GM12878 (cell line): ENCODE results near the gene CLEC2A. TPM values are rescaled to one million over a fixed set of nuclear protein-coding genes. Genes with fewer than 3 reads are reported as not detected.

Experiments
- ATAC-seq: fragments of 200-7000 bp; cut with Tn5 transposase; 3 replicates; pipeline ENCODE4 v1.9.1; 2020; ENCODE audit warnings: mild to moderate bottlenecking, moderate library complexity
- BruUV-seq: library from RNA; stranded (reverse); fragments of 400-500 nt; replicated peaks from 2 replicates; lab custom pipeline; 2021; lab: Mats Ljungman, UMichigan
- CTCF ChIA-PET: fragments of 300-600 bp; sonication (Branson Sonifier 250); formaldehyde crosslinking; extraction: SDS; loops from one replicate; lab custom pipeline; 2021; ENCODE audit warnings: inconsistent platforms; lab: Yijun Ruan, JAX
- POLR2A ChIA-PET: fragments of 350-600 bp; formaldehyde crosslinking; extraction: SDS; loops from one replicate; lab custom pipeline; 2021; ENCODE audit warnings: inconsistent platforms; lab: Charles Lee
- RAD21 ChIA-PET: fragments of 300-600 bp; sonication (Branson Sonifier 250); formaldehyde crosslinking; loops from one replicate; lab custom pipeline; 2023; ENCODE audit warnings: antibody characterized with exemption; ENCODE audit not compliant: unreplicated experiment; lab: Charles Lee
- SMC1A ChIA-PET: fragments of 300-600 bp; sonication (Branson Sonifier 250); formaldehyde crosslinking; loops from one replicate; lab custom pipeline; 2023; ENCODE audit not compliant: unreplicated experiment, uncharacterized antibody; lab: Charles Lee
- DNase-seq: peaks from one replicate; pipeline ENCODE4 v3.0.0-alpha.2; 2011; ENCODE audit warnings: low read depth, low spot score
- FAIRE-seq: peaks from 3 replicates; lab custom pipeline; 2011; peaks lifted over from hg19 to GRCh38; lab: Jason Lieb, UNC
- H2AFZ ChIP-seq: 2 replicates; pipeline ENCODE4 v1.6.0; 2011; ENCODE audit warnings: low read depth, low read length, control low read depth; ENCODE audit not compliant: control insufficient read depth
- H3K27ac ChIP-seq: 2 replicates; pipeline ENCODE4 v1.5.1; 2011; ENCODE audit warnings: control low read depth; ENCODE audit not compliant: control insufficient read depth, insufficient read depth
- H3K27me3 ChIP-seq, 2 experiments: replicated peaks in 1 of 2; 2 replicates each; pipeline versions ENCODE4 v1.6.0 to v1.6.1; 2011; ENCODE audit warnings: low read length in 1 of 2; ENCODE audit not compliant: control insufficient read depth in 2 of 2, insufficient read depth in 2 of 2
- H3K36me3 ChIP-seq, 2 experiments: 2 replicates each; pipeline ENCODE4 v1.5.1; 2011; ENCODE audit warnings: low read length in 1 of 2; ENCODE audit not compliant: control insufficient read depth in 2 of 2, insufficient read depth in 2 of 2
- H3K4me1 ChIP-seq: 2 replicates; pipeline ENCODE4 v1.6.1; 2011; ENCODE audit warnings: mild to moderate bottlenecking, low read length, moderate library complexity, mixed read lengths; ENCODE audit not compliant: control insufficient read depth, insufficient read depth
- H3K4me2 ChIP-seq: 2 replicates; pipeline ENCODE4 v1.6.0; 2011; ENCODE audit warnings: control low read depth; ENCODE audit not compliant: control insufficient read depth, insufficient read depth
- H3K4me3 ChIP-seq: fragments of 200-600 bp; sonication (generic); 2 replicates; pipeline ENCODE4 v1.5.1; 2016
- H3K79me2 ChIP-seq: 2 replicates; pipeline ENCODE4 v1.6.0; 2011; ENCODE audit warnings: low read length; ENCODE audit not compliant: control insufficient read depth, insufficient read depth
- H3K9ac ChIP-seq: 2 replicates; pipeline ENCODE4 v1.8.0; 2011; ENCODE audit warnings: low read length, control low read depth, mixed read lengths; ENCODE audit not compliant: control insufficient read depth, insufficient read depth
- H3K9me3 ChIP-seq: replicated peaks from 3 replicates; pipeline ENCODE4 v1.5.1; 2011; ENCODE audit warnings: mild to moderate bottlenecking, low read length; ENCODE audit not compliant: control insufficient read depth, insufficient read depth
- H4K20me1 ChIP-seq: 2 replicates; pipeline ENCODE4 v1.6.0; 2011; ENCODE audit not compliant: control insufficient read depth, insufficient read depth
- ETV6 ChIP-seq, 2 experiments: fragments of 450-650 bp in 1 of 2; IDR thresholded peaks in 1 of 2; conservative IDR thresholded peaks in 1 of 2; 2 replicates each; pipeline ENCODE4 v1.6.1; 2014; ENCODE audit warnings: antibody characterized with exemption in 1 of 2, borderline replicate concordance in 1 of 2, low read depth in 1 of 2, mild to moderate bottlenecking in 1 of 2, moderate library complexity in 1 of 2
- FOS ChIP-seq: IDR thresholded peaks from 3 replicates; pipeline ENCODE4 v1.6.1; 2011; ENCODE audit warnings: borderline replicate concordance; ENCODE audit not compliant: insufficient read length; ENCODE audit errors: extremely low read depth
- FOXK2 ChIP-seq: fragments of 450-650 bp; IDR thresholded peaks from 2 replicates; pipeline ENCODE4 v1.6.1; 2017; ENCODE audit warnings: mild to moderate bottlenecking, moderate library complexity
- GATAD2B ChIP-seq: fragments of 450-650 bp; conservative IDR thresholded peaks from 2 replicates; pipeline ENCODE4 v1.6.1; 2017; ENCODE audit warnings: low read depth, mild to moderate bottlenecking, moderate library complexity
- HDAC2 ChIP-seq: fragments of 200-600 bp; sonication (generic); IDR thresholded peaks from 2 replicates; pipeline ENCODE4 v1.6.1; 2017
- JUNB ChIP-seq: IDR thresholded peaks from 2 replicates; pipeline ENCODE4 v1.6.1; 2016; ENCODE audit warnings: antibody characterized with exemption, mild to moderate bottlenecking
- JUND ChIP-seq: IDR thresholded peaks from 2 replicates; pipeline ENCODE4 v1.6.1; 2012; ENCODE audit warnings: low read depth, mild to moderate bottlenecking, low read length, improper control_type of control experiment, moderate library complexity
- LARP7 ChIP-seq: fragments of 450-650 bp; IDR thresholded peaks from 2 replicates; pipeline ENCODE4 v1.6.1; 2017; ENCODE audit warnings: mild to moderate bottlenecking
- NFYB ChIP-seq: IDR thresholded peaks from 2 replicates; pipeline ENCODE4 v1.6.1; 2011; ENCODE audit warnings: low read depth, mild to moderate bottlenecking, low read length, improper control_type of control experiment, moderate library complexity; ENCODE audit not compliant: insufficient read depth
- NR2C1 ChIP-seq: fragments of 450-650 bp; IDR thresholded peaks from 2 replicates; pipeline ENCODE4 v1.6.1; 2017; ENCODE audit warnings: antibody characterized with exemption, mild to moderate bottlenecking, moderate library complexity
- NR2C2 ChIP-seq: IDR thresholded peaks from 2 replicates; pipeline ENCODE4 v1.6.1; 2011; ENCODE audit warnings: borderline replicate concordance, low read depth; ENCODE audit not compliant: control insufficient read depth, insufficient read length
- RELB ChIP-seq: fragments of 450-650 bp; IDR thresholded peaks from 2 replicates; pipeline ENCODE4 v1.6.1; 2017; ENCODE audit warnings: low read depth, mild to moderate bottlenecking, moderate library complexity
- RFX5 ChIP-seq: IDR thresholded peaks from 2 replicates; pipeline ENCODE4 v1.6.1; 2011; ENCODE audit warnings: low read depth, low read length, improper control_type of control experiment
- SREBF1 ChIP-seq: IDR thresholded peaks from 2 replicates; pipeline ENCODE4 v1.6.1; 2012; ENCODE audit warnings: mild to moderate bottlenecking, low read length
- ZBED1 ChIP-seq: IDR thresholded peaks from 2 replicates; pipeline ENCODE4 v1.6.1; 2016; ENCODE audit warnings: borderline replicate concordance
- ZNF217 ChIP-seq: fragments of 450-650 bp; IDR thresholded peaks from 2 replicates; pipeline ENCODE4 v1.6.1; 2017; ENCODE audit warnings: antibody characterized with exemption, mild to moderate bottlenecking
- ZNF622 ChIP-seq: fragments of 450-650 bp; IDR thresholded peaks from 2 replicates; pipeline ENCODE4 v1.6.1; 2017; ENCODE audit warnings: mild to moderate bottlenecking, inconsistent platforms
- WGBS: methylation state at CpG from one replicate; pipeline ENCODE4 v1.1.6; 2016; ENCODE audit warnings: low lambda C conversion rate; ENCODE audit not compliant: insufficient replicate concordance, insufficient coverage; ENCODE audit errors: missing lambda C conversion rate; 5-methylcytosine and 5-hydroxymethylcytosine counted together
- in situ Hi-C: fragments of 300-500 bp; cut with MboI; formaldehyde crosslinking; loops from 9 replicates; pipeline ENCODE4 v1.14.3; 2018; ENCODE audit warnings: mixed read lengths
- intact Hi-C: fragments of 100-400 bp; cut with micrococcal nuclease; formaldehyde crosslinking; loops from one replicate; pipeline ENCODE4 v1.14.2; 2022; ENCODE audit not compliant: unreplicated experiment
- polyA plus RNA-seq, 11 experiments: library from polyadenylated mRNA; depleted of rRNA in 4 of 11; unstranded in 6 of 11; stranded (reverse) in 5 of 11; fragments of >200 nt; fragmentation: Nextera tagmentation in 4 of 11; fragmentation: Illumina TruSeq in 1 of 11; extraction: Ambion mirVana in 4 of 11; extraction: Trizol in 1 of 11; gene quantifications; 1 replicate in 1 of 11; 2 replicates in 10 of 11; pipeline versions ENCODE4 v1.2.1 to v1.2.3, GENCODE V29; 2011 to 2016; ENCODE audit warnings: inconsistent platforms in 2 of 11, missing spikeins in 2 of 11, low read depth in 1 of 11
- total RNA-seq, 4 experiments: library from RNA; depleted of rRNA in 3 of 4; stranded (reverse); fragments of >200 nt in 3 of 4; fragmentation: Illumina TruSeq in 1 of 4; extraction: Trizol in 1 of 4; gene quantifications; 2 replicates each; pipeline versions ENCODE4 v1.2.1 to v1.2.3, GENCODE V29; 2013 to 2021
- TF ChIP-seq, protein P1 (sequence below): fragments of 450-650 bp; IDR thresholded peaks from 2 replicates; pipeline ENCODE4 v1.6.1; 2014; ENCODE audit warnings: mild to moderate bottlenecking
- TF ChIP-seq, protein P2 (sequence below): IDR thresholded peaks from 2 replicates; pipeline ENCODE4 v1.6.1; 2011; ENCODE audit warnings: borderline replicate concordance, low read depth, mild to moderate bottlenecking, moderate library complexity, mixed read lengths, low read length; ENCODE audit not compliant: insufficient read depth; ENCODE audit errors: extremely low read length
- TF ChIP-seq, protein P3 (sequence below): IDR thresholded peaks from 2 replicates; pipeline ENCODE4 v1.6.1; 2011; ENCODE audit warnings: borderline replicate concordance, low read depth, mild to moderate bottlenecking, moderate library complexity, low read length; ENCODE audit not compliant: insufficient read depth, poor library complexity, severe bottlenecking

CLEC2A gene
- total and polyA plus RNA-seq, 10 of the 15 experiments (the other 5 are each of a cell fraction or from before 2014, with no cell fraction given), result not detected

- TF ChIP-seq ZBED1 (no peak), FOS (no peak), ZNF217 (no peak), HDAC2 (no peak), RFX5 (no peak), GATAD2B (no peak), NR2C1 (no peak), SREBF1 (no peak), LARP7 (no peak), FOXK2 (no peak), ETV6 (conservative IDR thresholded peaks at IDR 0.05 in 1 of 2, IDR thresholded peaks at IDR 0.05 in 1 of 2; ENCODE audit: borderline replicate concordance in 1 of 2, low read depth in 1 of 2) (0 out of 4 replicates have a peak, but pooled peaks of 1 of the 2 experiments have one; percentile 12)
- TF ChIP-seq, protein P1, sequence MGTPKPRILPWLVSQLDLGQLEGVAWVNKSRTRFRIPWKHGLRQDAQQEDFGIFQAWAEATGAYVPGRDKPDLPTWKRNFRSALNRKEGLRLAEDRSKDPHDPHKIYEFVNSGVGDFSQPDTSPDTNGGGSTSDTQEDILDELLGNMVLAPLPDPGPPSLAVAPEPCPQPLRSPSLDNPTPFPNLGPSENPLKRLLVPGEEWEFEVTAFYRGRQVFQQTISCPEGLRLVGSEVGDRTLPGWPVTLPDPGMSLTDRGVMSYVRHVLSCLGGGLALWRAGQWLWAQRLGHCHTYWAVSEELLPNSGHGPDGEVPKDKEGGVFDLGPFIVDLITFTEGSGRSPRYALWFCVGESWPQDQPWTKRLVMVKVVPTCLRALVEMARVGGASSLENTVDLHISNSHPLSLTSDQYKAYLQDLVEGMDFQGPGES, result no peak
- TF ChIP-seq, all 136 proteins: peak for 12
These were observed 15.5 kb upstream of the CLEC2A start (continued) for GRCh38 chr12:9947674-9948073.

DNA sequence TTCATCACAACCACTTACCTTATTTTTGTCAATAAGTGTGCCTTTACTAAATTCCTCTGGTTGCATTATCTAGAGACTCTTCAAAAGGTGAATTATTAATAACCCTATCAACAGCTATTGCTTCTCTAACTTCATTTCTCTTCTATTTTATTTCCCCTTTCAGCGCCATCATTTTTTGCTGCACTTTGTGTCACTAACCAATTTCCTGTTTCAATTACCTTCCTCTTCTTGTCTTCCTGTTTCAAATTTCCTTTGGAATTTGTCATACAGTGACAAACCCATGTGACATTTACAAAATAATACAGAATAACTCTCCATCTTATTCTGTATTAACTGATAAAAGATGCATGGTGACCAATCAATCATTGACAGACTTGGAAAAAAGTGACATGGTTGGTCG lies 12.2 kb upstream of the CLEC2A start:
- H3K79me2 ChIP-seq, result no peaks in the 10 kb centered on the region
- BruUV-seq, result no TSS peak
- intact Hi-C loops (no loop called here), in situ Hi-C loops (no loop called here)
- ATAC-seq (no peak), DNase-seq (no peak), FAIRE-seq (no peak)
- ChIA-PET SMC1A (interaction anchor here (0.9 to 1.3 kb wide), 3 partner anchors 17 to 77 kb away, joined by 3 to 6 read pairs (median 3); no protein-coding TSS in a partner anchor), RAD21 (no interaction called here), CTCF (interaction anchor here (0.8 to 1.1 kb wide), 2 partner anchors 22 to 147 kb away, joined by 3 read pairs; no protein-coding TSS in a partner anchor), POLR2A (no interaction called here)
- H3K27me3 ChIP-seq, result peaks cover 0 to 3% of the 10 kb centered on the region in 2 experiments; a peak in 2 of 4 replicates
- H2AFZ ChIP-seq, result no peak overlapping the region
- H3K4me3 ChIP-seq, result no peak overlapping the region
- 25% methylated on average over 2 of the region's 2 CpGs for WGBS
- no peak overlapping the region for H3K27ac ChIP-seq
- no peak overlapping the region for H3K4me2 ChIP-seq
- no peaks in the 10 kb centered on the region for H3K36me3 ChIP-seq
- no peak overlapping the region for H3K9ac ChIP-seq
- no peaks in the 10 kb centered on the region for H4K20me1 ChIP-seq
- no peaks in the 10 kb centered on the region for H3K9me3 ChIP-seq
- H3K4me1 ChIP-seq, result peaks cover 19% of the 10 kb centered on the region
- TF ChIP-seq, protein P2, sequence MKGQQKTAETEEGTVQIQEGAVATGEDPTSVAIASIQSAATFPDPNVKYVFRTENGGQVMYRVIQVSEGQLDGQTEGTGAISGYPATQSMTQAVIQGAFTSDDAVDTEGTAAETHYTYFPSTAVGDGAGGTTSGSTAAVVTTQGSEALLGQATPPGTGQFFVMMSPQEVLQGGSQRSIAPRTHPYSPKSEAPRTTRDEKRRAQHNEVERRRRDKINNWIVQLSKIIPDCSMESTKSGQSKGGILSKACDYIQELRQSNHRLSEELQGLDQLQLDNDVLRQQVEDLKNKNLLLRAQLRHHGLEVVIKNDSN, result no peak
- TF ChIP-seq JUND (no peak), JUNB (no peak), RELB (no peak), NR2C2 (no peak), ZNF622 (no peak), NFYB (no peak)
- TF ChIP-seq, protein P3, sequence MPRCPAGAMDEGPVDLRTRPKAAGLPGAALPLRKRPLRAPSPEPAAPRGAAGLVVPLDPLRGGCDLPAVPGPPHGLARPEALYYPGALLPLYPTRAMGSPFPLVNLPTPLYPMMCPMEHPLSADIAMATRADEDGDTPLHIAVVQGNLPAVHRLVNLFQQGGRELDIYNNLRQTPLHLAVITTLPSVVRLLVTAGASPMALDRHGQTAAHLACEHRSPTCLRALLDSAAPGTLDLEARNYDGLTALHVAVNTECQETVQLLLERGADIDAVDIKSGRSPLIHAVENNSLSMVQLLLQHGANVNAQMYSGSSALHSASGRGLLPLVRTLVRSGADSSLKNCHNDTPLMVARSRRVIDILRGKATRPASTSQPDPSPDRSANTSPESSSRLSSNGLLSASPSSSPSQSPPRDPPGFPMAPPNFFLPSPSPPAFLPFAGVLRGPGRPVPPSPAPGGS, result no peak
